MM.1S (cell line): ENCODE data around the gene CREB5.

ENCODE experiments used
- EZH2phosphoT487 ChIP-seq: fragments of 300-600 bp; sonication (generic); IDR thresholded peaks from 2 replicates; pipeline ENCODE4 v1.6.1; 2018; ENCODE audit warnings: antibody characterized with exemption, low read length
- TF ChIP-seq, protein P1 (sequence below): fragments of 300-600 bp; sonication (generic); IDR thresholded peaks from 2 replicates; pipeline ENCODE4 v1.5.1; 2016; ENCODE audit warnings: antibody characterized with exemption, low read length, mixed read lengths

DNA sequence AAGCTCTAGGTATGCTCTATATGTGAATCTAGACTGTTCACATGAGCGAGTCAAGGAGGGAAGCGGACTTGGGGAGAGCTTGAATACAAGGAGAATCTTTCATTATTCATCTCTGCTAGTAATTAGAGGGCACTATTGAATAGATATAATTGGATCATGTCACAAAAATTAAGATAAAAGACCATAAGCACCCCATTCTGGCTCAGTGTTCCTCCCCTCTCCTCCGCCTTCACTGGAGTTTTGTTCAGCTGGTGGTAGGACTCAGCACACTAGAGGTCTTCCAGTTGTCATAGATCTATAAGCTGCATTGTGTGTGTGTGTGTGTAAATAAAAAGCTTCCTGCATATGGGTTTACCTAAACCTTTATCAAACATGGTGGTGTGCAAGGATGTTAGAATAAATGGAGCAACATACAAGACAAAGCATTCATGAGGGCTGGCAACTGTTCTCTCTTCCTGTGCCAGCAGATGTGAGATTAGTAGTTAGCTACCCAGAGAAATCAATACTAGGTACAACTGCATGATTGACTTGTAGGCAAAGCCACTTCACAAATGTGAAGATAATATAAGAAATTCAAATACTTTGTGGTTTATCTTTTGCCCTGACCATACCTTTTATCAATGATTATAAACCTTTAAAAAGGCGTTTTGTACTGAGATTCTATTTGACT is 142.6 kb downstream of the CREB5 start:
- TF ChIP-seq, protein P1, sequence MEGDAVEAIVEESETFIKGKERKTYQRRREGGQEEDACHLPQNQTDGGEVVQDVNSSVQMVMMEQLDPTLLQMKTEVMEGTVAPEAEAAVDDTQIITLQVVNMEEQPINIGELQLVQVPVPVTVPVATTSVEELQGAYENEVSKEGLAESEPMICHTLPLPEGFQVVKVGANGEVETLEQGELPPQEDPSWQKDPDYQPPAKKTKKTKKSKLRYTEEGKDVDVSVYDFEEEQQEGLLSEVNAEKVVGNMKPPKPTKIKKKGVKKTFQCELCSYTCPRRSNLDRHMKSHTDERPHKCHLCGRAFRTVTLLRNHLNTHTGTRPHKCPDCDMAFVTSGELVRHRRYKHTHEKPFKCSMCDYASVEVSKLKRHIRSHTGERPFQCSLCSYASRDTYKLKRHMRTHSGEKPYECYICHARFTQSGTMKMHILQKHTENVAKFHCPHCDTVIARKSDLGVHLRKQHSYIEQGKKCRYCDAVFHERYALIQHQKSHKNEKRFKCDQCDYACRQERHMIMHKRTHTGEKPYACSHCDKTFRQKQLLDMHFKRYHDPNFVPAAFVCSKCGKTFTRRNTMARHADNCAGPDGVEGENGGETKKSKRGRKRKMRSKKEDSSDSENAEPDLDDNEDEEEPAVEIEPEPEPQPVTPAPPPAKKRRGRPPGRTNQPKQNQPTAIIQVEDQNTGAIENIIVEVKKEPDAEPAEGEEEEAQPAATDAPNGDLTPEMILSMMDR = no peak
- no peak for TF ChIP-seq EZH2phosphoT487
